NCI-H1417 (cell line): Measurements from ENCODE around the gene PUS10.
A peak's percentile ranks its signal among the peaks of the same experiment; 100 is the strongest.
"Not testable (repeated sequence)": the region's sequence is repeated elsewhere in the genome, so short reads cannot be mapped to it uniquely, and the experiment has no call there.

ENCODE experiments used
- DNase-seq, 3 experiments: peaks; one replicate each; lab custom pipeline; 2025; lab: John Stamatoyannopoulos, UW

PUS10 gene, protein sequence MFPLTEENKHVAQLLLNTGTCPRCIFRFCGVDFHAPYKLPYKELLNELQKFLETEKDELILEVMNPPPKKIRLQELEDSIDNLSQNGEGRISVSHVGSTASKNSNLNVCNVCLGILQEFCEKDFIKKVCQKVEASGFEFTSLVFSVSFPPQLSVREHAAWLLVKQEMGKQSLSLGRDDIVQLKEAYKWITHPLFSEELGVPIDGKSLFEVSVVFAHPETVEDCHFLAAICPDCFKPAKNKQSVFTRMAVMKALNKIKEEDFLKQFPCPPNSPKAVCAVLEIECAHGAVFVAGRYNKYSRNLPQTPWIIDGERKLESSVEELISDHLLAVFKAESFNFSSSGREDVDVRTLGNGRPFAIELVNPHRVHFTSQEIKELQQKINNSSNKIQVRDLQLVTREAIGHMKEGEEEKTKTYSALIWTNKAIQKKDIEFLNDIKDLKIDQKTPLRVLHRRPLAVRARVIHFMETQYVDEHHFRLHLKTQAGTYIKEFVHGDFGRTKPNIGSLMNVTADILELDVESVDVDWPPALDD

DNA sequence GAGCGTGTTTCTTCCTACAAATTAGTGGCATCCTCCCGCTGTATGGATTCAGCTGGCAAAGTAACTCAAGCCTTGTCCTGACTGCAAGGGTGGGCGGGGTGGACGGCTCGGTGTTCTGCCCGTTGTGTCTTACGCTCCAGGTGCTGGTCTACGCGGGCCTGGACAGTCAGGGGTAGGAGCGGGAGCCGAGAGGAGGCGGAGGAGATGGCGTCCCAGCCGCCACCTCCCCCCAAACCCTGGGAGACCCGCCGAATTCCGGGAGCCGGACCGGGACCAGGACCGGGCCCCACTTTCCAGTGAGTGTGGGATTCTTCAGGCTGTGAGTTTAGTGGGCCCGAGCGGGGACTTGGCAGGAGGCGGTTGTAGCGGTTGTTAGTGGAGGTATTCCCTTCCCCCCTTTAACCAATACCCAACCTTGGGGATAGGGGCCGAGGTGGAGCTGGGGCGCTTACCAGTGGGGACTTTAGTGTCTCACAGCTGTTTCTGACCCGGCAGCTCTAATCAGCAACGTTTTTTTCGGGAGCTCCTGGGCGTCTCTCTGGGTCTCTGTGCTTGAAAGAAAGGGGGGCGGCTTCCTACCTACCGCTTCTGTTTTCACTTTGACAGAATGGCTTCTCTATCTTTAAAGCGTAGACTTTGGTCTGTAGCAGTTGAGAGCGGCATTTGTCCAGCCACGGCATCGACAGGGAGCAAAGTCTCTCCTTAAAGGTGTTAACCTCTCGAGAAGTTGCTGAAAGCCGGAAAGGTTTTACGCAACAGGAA is at the start of gene PUS10, which contains the start of gene PEX13:
PUS10 (minus strand) TSS at position 700 of the 762 bp plus-strand sequence. CDS start 6,365 bp downstream, outside the sequence.
PEX13 (plus strand) TSS at position 165 of the 762 bp plus-strand sequence; CDS start at position 205, 40 bp downstream.
- peak; percentile 86 to 98 (median 95) for DNase-seq

- peak; percentile 97 to 98 (median 97) for DNase-seq
Measured at GRCh38 chr2:61065714-61066709, 48.0 kb upstream of the PUS10 start, which contains the start of gene SANBR. Gene SANBR, plus strand, starts transcription at chr2:61065871. Its CDS starts 4,480 bp downstream, at chr2:61070351.

DNA sequence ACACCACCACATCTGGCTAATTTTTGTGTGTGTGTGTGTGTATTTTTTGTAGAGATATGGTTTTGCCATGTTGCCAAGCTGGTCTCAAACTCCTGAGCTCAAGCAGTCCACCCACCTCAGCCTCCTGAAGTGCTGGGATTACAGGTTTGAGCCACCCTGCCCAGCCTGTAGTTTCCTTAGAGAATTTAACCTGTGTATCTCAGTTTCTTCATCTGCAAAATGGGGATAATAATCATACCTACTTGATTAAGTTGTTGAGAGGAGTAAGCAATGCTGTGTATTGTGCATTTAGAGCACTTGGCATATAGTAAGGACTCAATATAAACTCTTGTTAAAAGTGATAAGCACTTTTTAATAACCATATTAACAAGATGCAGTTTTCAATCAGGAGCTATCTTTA is 41.3 kb upstream of the PUS10 start:
- DNase-seq: no peak

DNA sequence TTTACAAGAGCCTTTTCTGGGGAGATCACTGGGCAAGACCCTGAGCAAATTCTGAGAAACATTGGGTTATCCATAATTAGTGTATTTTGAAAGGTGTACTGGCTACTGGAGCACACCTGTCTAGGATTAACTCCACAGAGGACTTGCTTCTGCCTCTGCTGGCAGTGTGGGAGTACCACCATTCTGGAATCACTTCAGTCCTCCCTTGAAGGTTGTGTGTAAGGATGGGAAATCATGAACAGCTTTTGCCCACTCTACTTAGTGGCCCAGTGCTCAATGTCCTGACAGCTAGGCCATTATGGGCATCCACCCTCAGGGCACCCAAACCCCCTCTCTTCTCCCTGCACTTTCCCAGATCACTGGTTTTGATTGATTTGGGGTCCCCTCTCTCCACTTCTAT is 39.5 kb upstream of the PUS10 start:
- DNase-seq: no peak

DNA sequence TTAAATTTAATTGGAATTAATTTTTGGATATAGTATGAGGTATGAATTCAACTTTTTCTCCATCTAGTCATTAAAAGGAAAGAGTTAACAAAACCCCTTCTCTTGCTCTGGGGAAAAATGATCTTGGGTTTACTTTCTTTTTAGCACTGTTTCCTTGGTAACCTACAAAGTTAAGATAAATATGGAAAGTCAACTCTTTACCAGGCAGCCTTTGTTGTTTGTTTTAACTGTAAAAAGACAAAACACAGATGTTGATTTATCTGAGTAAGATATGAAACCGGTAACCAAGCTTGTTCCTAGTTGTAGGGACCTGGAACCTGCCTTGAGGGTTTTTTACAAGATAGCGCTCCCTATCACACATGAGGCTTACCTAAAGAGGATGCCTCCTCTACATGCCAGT is 37.5 kb upstream of the PUS10 start:
- DNase-seq: no peak

- DNase-seq: no peak
Measured at GRCh38 chr2:61045999-61046398, 27.9 kb upstream of the PUS10 start.

DNA sequence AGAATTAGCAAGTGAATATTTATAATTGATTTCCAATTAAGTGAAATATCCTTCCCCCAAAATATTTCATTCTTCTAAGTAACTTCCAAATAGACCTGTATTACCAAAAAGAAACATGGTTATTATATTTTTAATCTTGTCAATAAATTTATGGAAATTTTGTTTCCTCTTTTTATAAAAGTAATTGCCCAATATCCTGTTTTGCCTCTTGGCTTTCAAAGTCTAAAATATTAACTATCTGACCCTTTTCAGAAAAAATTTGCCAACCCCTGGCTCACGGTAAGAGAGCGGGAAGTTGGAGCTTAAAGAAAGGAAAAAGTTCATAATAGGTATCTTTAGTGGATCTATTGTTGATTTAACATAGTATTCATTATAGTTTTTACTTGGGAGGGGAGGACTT is 27.2 kb upstream of the PUS10 start:
- DNase-seq: no peak

DNA sequence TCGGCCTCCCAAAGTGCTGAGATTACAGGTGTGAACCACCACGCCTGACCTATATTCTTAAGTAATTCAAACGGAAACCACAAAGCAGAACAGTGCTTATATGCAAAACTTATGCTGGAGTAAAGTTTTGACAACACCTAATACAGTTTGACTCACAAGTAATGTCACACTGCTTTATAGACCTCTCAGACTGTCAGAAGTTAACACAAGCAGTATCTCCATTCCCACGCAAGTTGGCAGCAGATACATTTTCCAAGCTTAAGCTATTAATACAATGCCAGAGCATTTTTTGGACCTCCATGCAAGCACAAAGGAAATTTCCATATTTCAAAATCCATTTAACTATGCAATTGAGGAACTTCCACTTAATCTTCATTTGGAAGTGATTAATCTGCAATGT is 26.6 kb upstream of the PUS10 start:
- no peak for DNase-seq

GRCh38 chr2:61042807-61043206 is 24.8 kb upstream of the PUS10 start:
- DNase-seq: no peak

DNA sequence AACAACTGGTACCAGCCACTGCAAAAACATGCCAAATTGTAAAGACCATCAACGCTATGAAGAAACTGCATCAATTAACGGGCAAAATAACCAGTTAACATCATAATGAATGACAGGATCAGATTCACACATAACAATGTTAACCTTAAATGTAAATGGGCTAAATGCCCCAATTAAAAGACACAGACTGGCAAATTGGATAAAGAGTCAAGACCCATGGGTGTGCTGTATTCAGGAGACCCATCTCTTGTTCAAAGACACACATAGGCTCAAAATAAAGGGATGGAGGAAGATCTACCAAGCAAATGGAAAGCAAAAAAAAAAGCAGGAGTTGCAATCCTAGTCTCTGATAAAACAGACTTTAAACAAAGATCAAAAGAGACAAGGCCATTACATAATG is 18.6 kb upstream of the PUS10 start:
- not testable (repeated sequence) for DNase-seq

DNA sequence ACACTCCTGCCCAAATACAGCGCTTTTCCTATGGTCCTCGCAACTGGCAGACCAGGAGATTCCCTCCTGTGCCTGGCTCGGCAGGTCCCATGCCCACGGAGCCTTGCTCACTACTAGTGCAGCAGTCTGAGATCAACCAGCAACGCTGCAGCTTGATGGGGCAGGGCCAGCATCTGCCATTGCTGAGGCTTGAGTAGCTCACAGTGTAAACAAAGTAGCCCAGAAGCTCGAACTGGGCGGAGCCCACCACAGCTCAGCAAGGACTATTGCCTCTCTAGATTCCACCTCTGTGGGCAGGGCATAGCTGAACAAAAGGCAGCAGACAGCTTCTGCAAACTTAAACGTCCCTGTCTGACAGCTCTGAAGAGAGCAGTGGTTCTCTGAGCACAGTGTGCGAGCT is 16.5 kb upstream of the PUS10 start:
- not testable (repeated sequence) for DNase-seq

DNA sequence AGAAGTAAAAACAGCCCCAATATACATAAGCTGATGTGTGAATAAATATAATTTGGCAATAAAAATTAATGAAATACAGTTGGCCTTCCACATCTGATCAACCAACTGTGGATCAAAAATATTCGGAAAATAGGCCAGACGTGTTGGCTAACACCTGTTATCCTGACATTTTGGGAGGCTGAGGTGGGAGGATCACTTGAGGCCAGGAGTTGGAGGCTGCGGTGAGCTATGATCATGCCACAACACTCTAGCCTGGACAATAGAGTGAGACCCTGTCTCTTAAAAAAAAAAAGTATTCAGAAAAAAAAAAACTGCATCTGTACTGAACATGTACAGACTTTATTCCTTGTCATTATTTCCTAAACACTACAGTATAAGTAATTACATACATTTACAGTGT is 11.5 kb upstream of the PUS10 start:
- no peak for DNase-seq

DNA sequence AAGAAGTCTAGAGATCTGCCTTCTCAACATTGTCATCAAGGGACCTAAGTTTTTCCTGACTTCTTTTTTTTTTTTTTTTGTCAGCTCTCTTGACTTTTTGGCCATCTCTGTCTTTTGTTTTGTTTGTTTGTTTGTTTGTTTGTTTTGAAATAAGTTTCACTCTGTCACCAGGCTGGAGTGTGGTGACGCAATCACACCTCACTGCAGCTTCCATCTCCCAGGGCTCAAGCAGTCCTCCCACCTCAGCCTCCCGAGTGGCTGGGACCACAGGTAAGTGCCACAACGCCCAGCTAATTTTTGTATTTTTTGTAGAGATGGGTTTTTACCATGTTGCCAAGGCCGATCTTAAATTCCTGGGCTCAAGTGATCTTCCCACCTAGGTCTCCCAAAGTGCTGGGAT is 5.6 kb upstream of the PUS10 start:
- no peak for DNase-seq

DNA sequence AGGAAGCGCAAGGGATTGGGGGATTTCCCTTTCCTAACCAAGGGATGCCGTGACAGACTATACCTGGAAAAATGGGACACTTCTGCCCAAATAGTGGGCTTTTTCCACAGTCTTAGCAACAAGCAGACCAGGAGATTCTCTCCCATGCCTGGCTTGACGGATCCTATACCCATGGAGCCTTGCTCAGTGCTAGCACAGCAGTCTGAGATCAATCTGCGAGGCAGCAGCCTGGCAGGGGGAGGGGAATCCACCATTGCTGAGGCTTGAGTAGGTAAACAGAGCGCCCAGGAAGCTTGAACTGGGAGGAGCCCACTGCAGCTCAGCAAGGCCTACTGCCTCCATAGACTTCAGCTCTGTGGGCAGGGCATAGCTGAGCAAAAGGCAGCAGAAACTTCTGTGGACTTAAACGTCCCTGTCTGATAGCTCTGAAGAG is 3.2 kb upstream of the PUS10 start:
- no peak for DNase-seq

DNA sequence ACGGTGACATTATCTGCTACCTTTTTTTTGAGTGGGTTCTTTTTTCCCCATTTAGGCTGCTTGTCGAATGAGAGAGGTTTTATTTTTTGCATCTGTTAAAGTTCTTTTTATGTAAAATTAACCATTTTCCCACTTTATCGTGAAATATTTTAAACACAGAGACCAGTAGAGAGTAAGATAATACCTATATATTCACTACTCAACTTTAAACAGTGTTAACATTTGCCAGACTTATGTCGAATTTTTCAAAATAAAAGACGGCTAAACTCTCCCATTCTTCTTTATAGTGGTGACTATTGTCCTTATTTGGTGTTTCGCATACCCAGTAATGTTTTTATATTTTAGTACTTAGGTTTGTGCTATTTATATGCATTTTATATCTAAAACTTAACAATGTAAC is 743 bp upstream of the PUS10 start:
- DNase-seq: no peak

DNA sequence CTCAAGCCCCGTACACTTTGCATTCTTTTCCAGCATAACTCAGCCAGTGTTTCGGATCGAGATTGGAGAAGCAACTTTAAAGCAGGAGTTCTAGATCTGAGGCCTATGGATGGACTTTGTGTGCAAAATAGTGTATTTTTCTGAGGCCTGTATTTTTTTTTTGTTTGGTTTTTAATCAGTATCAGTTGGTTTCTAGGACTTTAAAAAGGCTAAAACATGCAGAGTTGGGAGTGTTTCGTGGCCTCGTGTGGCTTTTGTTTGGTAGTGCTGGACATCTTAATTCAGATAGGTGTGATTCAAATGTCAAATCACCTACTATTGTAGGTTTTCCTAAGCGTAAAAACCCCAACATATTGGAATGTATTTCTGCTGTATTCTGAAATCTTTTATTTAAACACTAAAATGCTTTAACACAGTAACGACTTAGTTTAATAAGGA is 282 bp upstream of the PUS10 start:
- no peak for DNase-seq

- DNase-seq: peak; percentile 91 to 98 (median 96)
Measured at GRCh38 chr2:61017003-61017555, 976 bp downstream of the PUS10 start.

GRCh38 chr2:61016392-61017002 is 1.6 kb downstream of the PUS10 start:
- peak in 1 of 3 experiments; percentile 62 for DNase-seq

GRCh38 chr2:61015976-61016375 is 2.1 kb downstream of the PUS10 start:
- peak in 1 of 3 experiments; percentile 54 for DNase-seq

- no peak for DNase-seq
Measured at GRCh38 chr2:61014763-61015162, 3.3 kb downstream of the PUS10 start.

GRCh38 chr2:61013382-61013781 is 4.7 kb downstream of the PUS10 start:
- no peak for DNase-seq
